SK-N-SH (cell line): ENCODE results near the gene ZDHHC8.

Experiments used
- CHD2 ChIP-seq: fragments of 150-350 bp; IDR thresholded peaks from 2 replicates; pipeline ENCODE4 v1.6.1; 2018; ENCODE audit warnings: low read length; ENCODE audit not compliant: partially characterized antibody
- POLR2AphosphoS5 ChIP-seq: IDR thresholded peaks from 2 replicates; pipeline ENCODE4 v1.6.1; 2012; ENCODE audit warnings: low read depth, low read length
- RAD21 ChIP-seq: IDR thresholded peaks from 2 replicates; pipeline ENCODE4 v1.6.1; 2012; ENCODE audit warnings: mild to moderate bottlenecking, low read length
- TAF1 ChIP-seq: IDR thresholded peaks from 2 replicates; pipeline ENCODE4 v1.6.1; 2012; ENCODE audit warnings: low read depth, mild to moderate bottlenecking, low read length, moderate library complexity, borderline replicate concordance
- TEAD4 ChIP-seq: IDR thresholded peaks from 2 replicates; pipeline ENCODE4 v1.4.0; 2012; ENCODE audit warnings: mild to moderate bottlenecking, borderline replicate concordance; ENCODE audit not compliant: insufficient read depth
- USF1 ChIP-seq: IDR thresholded peaks from 2 replicates; pipeline ENCODE4 v1.4.0; 2012; ENCODE audit warnings: low read depth, borderline replicate concordance
- YY1 ChIP-seq: IDR thresholded peaks from 2 replicates; pipeline ENCODE4 v1.4.0; 2012; ENCODE audit warnings: low read depth, mild to moderate bottlenecking
- TF ChIP-seq, protein P1 (sequence below): fragments of 200-600 bp; sonication (generic); IDR thresholded peaks from 2 replicates; pipeline ENCODE4 v1.6.1; 2017; ENCODE audit warnings: antibody characterized with exemption, mild to moderate bottlenecking, moderate library complexity
- TF ChIP-seq, protein P2 (sequence below): fragments of 150-350 bp; IDR thresholded peaks from 2 replicates; pipeline ENCODE4 v1.6.1; 2017; ENCODE audit warnings: antibody characterized with exemption, low read length, low read depth, borderline replicate concordance

DNA sequence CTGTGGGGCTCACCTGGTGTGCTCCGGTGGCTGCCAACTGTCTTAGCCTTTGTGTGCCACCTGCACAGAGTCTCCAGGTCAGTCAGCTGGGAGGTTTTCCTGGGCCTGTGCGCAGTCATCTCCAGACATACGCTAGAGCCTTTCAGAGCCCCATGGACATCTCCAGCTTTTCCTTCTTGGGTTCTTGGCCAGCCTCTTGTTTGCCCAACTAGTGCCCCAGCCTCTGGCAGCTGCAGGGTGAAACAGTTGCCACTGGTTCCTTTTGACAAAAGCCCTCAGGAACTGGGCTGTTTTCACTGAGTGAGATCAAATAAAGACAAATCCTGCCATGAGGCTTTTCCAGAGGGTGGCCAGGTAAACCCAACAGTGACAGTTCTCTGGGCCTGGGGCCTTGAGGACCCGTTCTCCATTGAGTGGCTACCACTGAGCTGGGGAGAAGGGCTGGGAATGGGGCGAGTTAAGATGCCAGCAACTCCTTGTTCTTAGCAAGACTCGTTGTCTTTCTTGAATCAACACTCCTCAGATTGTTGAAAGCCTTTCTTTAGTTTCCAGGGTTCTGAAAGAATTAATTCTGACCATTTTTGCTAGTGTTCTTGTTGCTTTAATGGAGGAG lies 32.4 kb upstream of the ZDHHC8 start:
- TF ChIP-seq, protein P1, sequence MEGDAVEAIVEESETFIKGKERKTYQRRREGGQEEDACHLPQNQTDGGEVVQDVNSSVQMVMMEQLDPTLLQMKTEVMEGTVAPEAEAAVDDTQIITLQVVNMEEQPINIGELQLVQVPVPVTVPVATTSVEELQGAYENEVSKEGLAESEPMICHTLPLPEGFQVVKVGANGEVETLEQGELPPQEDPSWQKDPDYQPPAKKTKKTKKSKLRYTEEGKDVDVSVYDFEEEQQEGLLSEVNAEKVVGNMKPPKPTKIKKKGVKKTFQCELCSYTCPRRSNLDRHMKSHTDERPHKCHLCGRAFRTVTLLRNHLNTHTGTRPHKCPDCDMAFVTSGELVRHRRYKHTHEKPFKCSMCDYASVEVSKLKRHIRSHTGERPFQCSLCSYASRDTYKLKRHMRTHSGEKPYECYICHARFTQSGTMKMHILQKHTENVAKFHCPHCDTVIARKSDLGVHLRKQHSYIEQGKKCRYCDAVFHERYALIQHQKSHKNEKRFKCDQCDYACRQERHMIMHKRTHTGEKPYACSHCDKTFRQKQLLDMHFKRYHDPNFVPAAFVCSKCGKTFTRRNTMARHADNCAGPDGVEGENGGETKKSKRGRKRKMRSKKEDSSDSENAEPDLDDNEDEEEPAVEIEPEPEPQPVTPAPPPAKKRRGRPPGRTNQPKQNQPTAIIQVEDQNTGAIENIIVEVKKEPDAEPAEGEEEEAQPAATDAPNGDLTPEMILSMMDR, result no peak
- TF ChIP-seq TAF1 (no peak), USF1 (no peak), YY1 (no peak), TEAD4 (no peak), RAD21 (no peak), CHD2 (no peak), POLR2AphosphoS5 (no peak)
- TF ChIP-seq, protein P2, sequence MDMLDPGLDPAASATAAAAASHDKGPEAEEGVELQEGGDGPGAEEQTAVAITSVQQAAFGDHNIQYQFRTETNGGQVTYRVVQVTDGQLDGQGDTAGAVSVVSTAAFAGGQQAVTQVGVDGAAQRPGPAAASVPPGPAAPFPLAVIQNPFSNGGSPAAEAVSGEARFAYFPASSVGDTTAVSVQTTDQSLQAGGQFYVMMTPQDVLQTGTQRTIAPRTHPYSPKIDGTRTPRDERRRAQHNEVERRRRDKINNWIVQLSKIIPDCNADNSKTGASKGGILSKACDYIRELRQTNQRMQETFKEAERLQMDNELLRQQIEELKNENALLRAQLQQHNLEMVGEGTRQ, result no peak
